ENCODE measurements around the gene SERPIND1.

Gene SERPIND1

GRCh38 chr22:20775342-20775895, 1.5 kb downstream of the SERPIND1 start:
- peak; percentile 45 for FAIRE-seq

GRCh38 chr22:20776624-20777405, 2.9 kb downstream of the SERPIND1 start:
- no peak for FAIRE-seq

GRCh38 chr22:20777420-20778177, 3.7 kb downstream of the SERPIND1 start:
- no peak for FAIRE-seq

GRCh38 chr22:20779014-20779817, 5.3 kb downstream of the SERPIND1 start:
- FAIRE-seq: no peak

GRCh38 chr22:20779818-20780158, 5.9 kb downstream of the SERPIND1 start:
- no peak for FAIRE-seq

- no peak for FAIRE-seq
These were observed 7.5 kb downstream of the SERPIND1 start for GRCh38 chr22:20781272-20781990.

GRCh38 chr22:20782083-20782482, 8.2 kb downstream of the SERPIND1 start:
- no peak for FAIRE-seq

GRCh38 chr22:20782596-20783299, 8.8 kb downstream of the SERPIND1 start:
- FAIRE-seq: no peak

GRCh38 chr22:20783300-20783673, 9.4 kb downstream of the SERPIND1 start:
- FAIRE-seq: no peak

GRCh38 chr22:20783844-20784723, 10.2 kb downstream of the SERPIND1 start:
- FAIRE-seq: no peak

GRCh38 chr22:20785415-20785814, 11.5 kb downstream of the SERPIND1 start:
- FAIRE-seq: no peak

GRCh38 chr22:20786048-20786447, 12.1 kb downstream of the SERPIND1 start:
- no peak for FAIRE-seq

- FAIRE-seq: no peak
These were observed 12.6 kb downstream of the SERPIND1 start for GRCh38 chr22:20786536-20786979.

- FAIRE-seq: no peak
These were observed 13.3 kb downstream of the SERPIND1 start for GRCh38 chr22:20787223-20787622.

GRCh38 chr22:20787746-20788626, 14.1 kb downstream of the SERPIND1 start:
- no peak for FAIRE-seq

- FAIRE-seq: no peak
These were observed 14.9 kb downstream of the SERPIND1 start for GRCh38 chr22:20788627-20789344.

- FAIRE-seq: no peak
These were observed 18.5 kb downstream of the SERPIND1 start for GRCh38 chr22:20792221-20792965.

Data from colon (tissue), 2 donors.